Stimulated activated CD4-positive, alpha-beta T cell treated with anti-CD3 and anti-CD28 coated beads, Interleukin-4, amount 100 ng/mL, for 24 hours (primary cell): ENCODE data around the gene LAMA5.
A peak's percentile ranks its signal among the peaks of the same experiment; 100 is the strongest.

Experiments used
- DNase-seq: peaks from one replicate; pipeline ENCODE4 v3.0.0-alpha.2; 2020

LAMA5 gene

DNA sequence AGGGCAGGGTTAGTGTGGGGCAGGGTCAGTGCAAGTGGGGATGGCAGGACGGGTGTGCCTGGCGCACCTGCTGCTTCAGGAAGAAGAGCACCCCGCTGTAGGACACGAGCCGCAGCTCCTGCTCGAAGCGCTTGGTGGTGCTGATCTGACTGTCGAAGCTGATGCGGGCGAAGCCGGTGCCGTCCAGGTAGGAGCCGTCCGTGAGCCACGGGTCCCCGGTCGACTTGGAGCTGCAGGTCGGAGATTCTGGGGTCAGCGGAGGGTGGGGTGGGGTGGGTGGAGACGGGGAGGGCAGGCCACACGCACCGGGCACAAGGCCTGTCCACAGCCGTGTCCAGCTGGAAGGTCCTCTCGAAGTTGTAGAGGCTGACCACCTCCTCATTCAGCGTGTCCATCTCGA lies 54.1 kb downstream of the LAMA5 start:
- DNase-seq = no peak

DNA sequence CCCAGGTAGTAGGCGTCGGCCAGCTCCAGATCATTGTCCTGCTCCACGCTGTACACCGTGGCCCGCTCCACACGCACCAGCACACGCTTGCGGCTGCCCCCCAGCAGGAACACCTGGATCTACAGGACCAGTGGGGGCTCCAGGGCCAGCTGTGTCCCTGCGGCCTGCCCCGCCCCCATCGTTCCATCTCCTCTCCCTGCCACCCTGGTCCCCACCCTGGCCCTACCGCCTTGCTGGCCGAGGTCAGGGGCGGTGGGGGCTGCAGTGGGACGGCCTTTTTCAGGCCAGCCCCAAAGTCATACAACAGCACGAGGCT lies 54.5 kb downstream of the LAMA5 start:
- no peak for DNase-seq

GRCh38 chr20:62311832-62312661 lies 55.1 kb downstream of the LAMA5 start:
- no peak for DNase-seq

- DNase-seq = no peak
Observed at GRCh38 chr20:62311150-62311549, 56.0 kb downstream of the LAMA5 start.

- no peak for DNase-seq
Observed at GRCh38 chr20:62310757-62311121, 56.4 kb downstream of the LAMA5 start.

GRCh38 chr20:62309947-62310756 lies 57.0 kb downstream of the LAMA5 start:
- DNase-seq = no peak

DNA sequence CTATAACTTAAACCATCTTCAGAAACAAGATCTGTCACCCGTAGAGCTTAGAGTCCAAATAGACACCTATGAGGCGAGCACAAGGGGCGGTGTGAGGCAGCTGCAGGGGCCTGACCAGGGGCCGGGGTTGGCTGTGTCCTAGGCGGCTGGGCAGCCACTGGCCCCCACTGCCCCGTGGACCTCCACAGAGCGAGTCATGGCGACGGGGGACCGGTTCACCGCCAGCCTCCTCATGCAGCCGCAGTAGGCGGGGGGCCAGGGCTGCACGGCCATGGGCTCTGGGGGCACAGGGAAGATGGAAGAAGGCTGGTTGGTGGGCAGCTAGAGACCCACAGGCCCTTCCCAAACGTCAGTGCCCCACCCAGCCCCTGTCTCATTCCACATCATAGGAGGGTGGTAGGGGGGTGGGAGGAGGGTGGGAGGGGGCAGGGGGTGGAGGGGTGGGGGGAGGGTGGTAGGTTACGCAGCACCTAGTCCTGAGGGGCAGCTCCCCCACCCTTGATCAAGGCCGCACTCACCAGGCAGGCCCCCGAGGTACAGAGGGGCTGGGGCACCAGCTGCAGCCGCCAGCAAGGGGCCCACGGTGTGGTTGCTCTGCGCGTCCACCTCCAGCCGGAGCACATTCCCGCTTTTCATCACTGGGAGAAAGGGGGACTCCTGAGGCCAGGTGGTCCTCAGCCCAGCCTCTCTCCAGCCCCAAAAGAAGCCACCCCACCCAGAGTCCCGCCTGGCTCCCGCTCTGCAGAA lies 57.7 kb downstream of the LAMA5 start:
- DNase-seq = no peak

GRCh38 chr20:62308102-62308822 lies 58.9 kb downstream of the LAMA5 start:
- DNase-seq = no peak

- DNase-seq = no peak
Observed at GRCh38 chr20:62307226-62308101, 59.6 kb downstream of the LAMA5 start.

DNA sequence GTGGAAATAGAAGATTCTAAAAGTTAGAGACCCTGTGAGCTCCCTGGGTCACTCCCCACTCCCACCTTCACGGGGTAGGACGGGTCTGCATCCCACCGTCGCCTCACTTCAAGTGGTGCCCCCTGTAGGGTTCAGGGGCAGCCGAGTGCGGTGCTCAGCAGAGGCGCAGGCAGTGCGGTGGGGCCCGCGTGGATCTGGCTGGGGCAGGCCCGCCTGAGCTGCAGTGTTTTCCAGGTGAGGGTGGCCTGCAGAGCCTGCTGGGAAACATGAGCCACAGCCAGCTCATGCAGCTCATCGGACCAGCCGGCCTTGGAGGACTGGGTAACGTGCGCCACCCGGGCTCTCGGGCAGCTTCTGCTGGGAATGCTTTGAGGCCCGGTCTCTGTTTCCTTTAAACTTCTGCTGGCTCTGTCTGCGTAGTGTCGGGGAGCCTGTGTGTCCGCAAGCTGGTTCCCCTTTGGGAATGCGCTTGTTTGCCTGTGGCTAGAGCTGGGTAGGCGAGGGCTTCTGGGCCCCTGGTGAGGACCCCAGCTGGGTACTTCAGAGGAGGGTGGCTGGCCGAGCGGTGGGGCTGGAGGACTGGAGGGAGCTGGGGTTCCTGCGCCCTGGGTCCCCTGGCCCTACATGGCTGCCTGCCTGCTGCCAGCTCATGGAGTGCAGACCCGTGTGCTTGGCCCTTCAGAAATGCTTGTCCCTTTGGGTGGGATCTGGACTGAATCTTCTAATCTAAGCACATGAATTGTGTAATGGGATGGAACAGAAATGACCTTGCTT lies 60.5 kb downstream of the LAMA5 start:
- DNase-seq = no peak

DNA sequence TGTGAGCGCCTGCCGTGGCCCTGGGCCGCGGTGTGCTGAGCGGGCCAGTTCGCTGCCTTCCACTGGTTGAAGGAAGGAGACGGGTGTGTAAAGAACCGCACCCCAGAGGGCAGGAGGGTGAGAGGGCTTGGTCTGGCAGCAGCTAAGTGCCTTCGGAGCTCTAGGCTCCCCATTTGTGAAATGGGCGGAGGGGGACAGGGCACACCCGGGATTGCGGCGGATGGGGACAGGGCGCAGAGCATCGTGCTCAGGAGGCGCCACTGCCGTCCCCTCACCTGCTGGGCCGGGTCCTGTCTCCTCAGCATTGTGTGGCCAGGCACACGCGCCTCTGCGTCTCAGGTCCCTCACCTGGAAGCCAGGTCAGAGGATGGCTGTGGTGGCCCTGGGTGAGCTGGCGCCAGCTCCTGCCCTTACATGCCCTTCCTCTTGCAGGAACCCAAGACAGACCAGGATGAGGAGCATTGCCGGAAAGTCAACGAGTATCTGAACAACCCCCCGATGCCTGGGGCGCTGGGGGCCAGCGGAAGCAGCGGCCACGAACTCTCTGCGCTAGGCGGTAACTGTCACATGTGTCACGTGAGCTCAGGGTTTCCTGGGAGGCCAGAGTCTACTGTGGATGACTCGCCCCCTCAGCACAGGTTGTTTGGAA lies 61.2 kb downstream of the LAMA5 start:
- no peak for DNase-seq

GRCh38 chr20:62305149-62305764 lies 61.9 kb downstream of the LAMA5 start:
- DNase-seq = no peak

DNA sequence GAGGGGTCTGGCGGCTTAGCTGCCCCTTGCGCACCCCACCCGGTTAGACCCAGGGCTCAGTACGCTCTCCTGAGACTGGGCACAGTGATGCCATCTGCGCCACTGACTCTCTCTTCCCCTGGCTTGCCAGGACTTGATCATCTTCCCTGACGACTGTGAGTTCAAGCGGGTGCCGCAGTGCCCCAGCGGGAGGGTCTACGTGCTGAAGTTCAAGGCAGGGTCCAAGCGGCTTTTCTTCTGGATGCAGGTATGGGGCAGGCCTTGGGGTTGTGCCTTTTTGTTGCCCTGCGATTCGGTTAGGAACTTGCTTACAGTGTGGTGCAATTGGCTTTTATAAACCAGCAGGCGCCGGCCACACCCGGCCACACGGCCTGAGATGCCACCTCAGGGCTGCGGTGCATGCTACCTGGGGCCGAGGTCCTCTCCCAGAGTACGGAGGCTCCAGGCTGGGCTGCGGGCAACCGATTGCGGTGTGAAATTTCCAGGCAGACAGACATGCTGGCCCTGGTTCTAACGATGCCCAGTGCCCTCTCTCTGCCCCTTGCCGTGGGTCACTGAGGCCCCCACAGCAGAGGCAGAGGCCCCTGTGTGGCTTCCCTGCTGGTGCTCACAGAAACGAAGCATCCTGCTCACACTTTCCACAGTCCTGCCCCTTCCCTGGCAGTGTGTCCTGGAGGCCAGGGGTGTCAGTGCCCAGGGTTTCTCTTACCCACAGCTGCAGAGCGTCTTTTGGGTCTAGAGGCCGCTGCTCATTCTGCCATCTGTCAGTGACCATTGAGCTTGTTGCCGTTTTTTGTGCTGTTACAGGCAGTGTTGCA lies 62.6 kb downstream of the LAMA5 start:
- DNase-seq = no peak

DNA sequence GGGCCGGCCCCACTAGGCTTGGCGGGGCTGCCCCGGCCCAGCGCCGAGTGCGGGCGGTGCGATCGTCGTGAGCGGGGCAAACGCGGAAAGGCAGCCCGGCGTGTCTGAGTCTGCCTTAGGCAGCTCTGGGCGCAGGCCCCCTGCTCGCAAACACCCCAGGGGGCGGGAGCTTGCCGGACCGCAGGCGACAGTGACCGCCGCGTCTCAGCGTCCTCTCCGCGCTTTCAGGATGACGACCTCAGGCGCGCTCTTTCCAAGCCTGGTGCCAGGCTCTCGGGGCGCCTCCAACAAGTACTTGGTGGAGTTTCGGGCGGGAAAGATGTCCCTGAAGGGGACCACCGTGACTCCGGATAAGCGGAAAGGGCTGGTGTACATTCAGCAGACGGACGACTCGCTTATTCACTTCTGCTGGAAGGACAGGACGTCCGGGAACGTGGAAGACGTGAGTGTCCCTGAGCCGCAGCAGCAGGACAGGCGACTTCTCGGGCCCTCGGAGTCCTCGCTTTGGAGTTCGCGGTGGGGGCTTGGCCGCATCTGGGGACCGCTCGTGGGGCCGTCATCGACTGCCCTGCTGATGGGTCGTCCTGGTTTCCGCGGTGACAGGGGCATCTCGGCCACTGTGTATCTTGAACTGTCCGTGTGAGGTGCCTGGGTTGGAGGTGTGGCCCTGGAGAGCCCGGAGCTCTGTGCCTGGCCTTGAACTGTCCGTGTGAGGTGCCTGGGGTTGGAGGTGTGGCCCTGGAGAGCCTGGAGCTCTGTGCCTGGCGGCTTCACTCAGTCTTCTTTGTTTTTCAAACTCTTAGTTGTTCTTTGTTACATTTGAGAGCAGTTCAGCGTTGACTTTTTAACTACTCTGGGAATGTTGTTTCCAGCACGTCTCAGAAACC lies 63.5 kb downstream of the LAMA5 start:
- peak; percentile 17 for DNase-seq

DNA sequence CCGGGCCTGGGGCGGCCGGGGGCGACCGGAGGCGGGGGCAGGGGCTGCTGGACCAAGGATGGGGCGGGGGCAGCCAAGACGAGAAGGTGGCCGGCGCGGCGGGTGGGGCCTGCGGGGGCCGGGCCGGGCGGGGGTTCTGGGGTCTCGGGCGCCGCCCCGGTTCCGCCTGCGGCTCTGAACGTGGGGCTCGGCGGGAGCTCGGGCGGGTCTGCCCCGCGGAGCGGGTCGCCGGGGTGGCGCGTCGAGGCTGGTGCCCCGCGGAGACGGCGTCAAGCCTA lies 64.1 kb downstream of the LAMA5 start:
- no peak for DNase-seq

GRCh38 chr20:62302341-62303061 lies 64.6 kb downstream of the LAMA5 start, which contains the start of gene ADRM1:
ADRM1 (plus strand) TSS chr20:62302997; CDS start chr20:62303569, 572 bp downstream.
- DNase-seq = peak; percentile 96

DNA sequence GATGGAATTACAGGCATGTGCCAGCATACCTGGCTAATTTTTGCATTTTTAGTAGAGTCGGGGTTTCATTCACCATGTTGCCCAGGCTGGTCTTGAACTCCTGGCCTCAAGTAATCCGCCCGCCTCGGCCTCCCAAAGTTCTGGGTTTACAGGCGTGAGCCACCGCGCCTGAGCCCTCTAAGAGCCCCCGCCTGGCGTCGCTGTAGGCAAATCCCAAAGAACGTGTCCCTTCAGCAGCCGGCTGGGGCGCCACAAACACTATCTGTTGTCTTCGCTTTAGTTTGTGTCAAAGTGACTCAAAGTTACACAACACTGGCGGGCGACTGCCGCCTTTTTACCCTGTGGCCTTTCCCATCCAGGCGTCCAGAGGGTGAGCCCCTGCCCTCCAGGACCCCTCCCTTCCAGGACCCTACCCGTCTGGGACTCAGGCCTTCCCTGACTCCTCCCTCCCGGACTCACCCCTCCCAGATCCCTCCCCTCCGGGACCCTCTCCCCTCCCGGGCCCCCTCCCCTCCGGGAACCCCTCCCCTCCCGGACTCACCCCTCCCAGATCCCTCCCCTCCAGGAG lies 65.3 kb downstream of the LAMA5 start:
- peak; percentile 92 for DNase-seq
